ENCODE measurements around the gene BTBD18. TPM values are rescaled to one million over a fixed set of nuclear protein-coding genes. Genes with fewer than 3 reads are reported as not detected.

The BTBD18 gene
- total and polyA plus RNA-seq, 2 of the 13 experiments (the other 11 are each of a cell fraction or from before 2014, with no cell fraction given) = not detected

DNA sequence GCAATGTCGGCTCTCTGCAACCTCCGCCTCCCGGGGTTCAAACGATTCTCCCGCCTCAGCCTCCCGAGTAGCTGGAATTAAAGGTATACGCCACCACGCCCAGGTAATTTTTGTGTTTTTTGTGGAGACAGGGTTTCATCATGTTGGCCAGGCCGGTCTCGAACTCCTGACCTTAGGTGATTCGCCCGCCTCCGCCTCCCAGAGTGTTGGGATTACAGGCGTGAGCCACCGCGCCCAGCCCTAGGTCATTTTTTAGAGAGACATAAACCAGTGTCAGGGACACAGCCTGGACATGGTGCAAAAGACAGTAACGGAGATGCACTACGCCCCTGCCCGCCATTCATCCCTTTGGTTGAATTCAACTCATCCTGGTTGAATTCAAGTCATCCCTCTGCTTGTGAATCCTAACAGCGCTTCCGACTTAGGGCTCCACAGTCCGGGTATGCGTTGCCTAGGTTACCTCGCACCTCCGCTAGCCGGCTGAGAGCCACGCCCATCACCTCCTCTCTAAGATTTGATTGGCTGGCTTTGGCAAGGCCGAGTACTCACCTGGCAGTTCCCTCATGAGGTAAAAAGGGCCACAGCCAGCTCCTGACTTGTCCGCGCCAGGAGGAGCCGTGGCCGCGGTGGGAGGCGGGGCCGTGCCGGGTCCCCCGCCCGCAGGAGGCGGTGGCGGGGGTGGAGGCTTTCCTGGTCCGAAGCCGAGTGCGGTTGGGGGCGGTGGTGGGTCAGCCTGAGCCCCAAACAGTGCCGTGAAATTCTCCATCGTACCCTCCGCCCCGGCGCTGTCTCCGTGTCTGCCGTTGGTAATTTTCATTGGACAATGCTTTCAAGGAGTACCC lies 40.0 kb downstream of the BTBD18 start, which contains the start of gene MED19 (continued):
- TF ChIP-seq, protein P1, sequence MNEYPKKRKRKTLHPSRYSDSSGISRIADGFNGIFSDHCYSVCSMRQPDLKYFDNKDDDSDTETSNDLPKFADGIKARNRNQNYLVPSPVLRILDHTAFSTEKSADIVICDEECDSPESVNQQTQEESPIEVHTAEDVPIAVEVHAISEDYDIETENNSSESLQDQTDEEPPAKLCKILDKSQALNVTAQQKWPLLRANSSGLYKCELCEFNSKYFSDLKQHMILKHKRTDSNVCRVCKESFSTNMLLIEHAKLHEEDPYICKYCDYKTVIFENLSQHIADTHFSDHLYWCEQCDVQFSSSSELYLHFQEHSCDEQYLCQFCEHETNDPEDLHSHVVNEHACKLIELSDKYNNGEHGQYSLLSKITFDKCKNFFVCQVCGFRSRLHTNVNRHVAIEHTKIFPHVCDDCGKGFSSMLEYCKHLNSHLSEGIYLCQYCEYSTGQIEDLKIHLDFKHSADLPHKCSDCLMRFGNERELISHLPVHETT (CRISPR knock-in tag; conservative IDR thresholded peaks at IDR 0.05) = no peak
- TF ChIP-seq ZNF441 (CRISPR knock-in tag; IDR thresholded peaks at IDR 0.05; ENCODE audit: borderline replicate concordance) = 0 out of 2 replicates have a peak, but pooled peaks have one; percentile 15
- no peak for TF ChIP-seq ZNF746 (CRISPR knock-in tag; IDR thresholded peaks at IDR 0.05)
- TF ChIP-seq FOXJ3 (CRISPR knock-in tag; IDR thresholded peaks at IDR 0.05; ENCODE audit: borderline replicate concordance) = no peak
- TF ChIP-seq ZNF567 (CRISPR knock-in tag; IDR thresholded peaks at IDR 0.05; ENCODE audit: borderline replicate concordance) = no peak
- no peak for TF ChIP-seq PCBP2 (optimal IDR thresholded peaks at IDR 0.05; ENCODE audit: low read depth, low read length, poor library complexity, severe bottlenecking)
- TF ChIP-seq ZNF674 (CRISPR knock-in tag; IDR thresholded peaks at IDR 0.05; ENCODE audit: low read depth) = no peak
- no peak for TF ChIP-seq HNRNPUL1 (IDR thresholded peaks at IDR 0.05; ENCODE audit: low read depth, low read length)
- TF ChIP-seq, protein P2, sequence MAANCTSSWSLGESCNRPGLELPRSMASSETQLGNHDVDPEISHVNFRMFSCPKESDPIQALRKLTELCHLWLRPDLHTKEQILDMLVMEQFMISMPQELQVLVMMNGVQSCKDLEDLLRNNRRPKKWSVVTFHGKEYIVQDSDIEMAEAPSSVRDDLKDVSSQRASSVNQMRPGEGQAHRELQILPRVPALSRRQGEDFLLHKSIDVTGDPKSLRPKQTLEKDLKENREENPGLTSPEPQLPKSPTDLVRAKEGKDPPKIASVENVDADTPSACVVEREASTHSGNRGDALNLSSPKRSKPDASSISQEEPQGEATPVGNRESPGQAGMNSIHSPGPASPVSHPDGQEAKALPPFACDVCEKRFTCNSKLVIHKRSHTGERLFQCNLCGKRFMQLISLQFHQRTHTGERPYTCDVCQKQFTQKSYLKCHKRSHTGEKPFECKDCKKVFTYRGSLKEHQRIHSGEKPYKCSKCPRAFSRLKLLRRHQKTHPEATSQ (CRISPR knock-in tag; IDR thresholded peaks at IDR 0.05; ENCODE audit: borderline replicate concordance) = no peak
- peak; percentile 51 for TF ChIP-seq ZFY (CRISPR knock-in tag; IDR thresholded peaks at IDR 0.05)
- TF ChIP-seq ZSCAN31 (CRISPR knock-in tag; IDR thresholded peaks at IDR 0.05; ENCODE audit: low read depth) = no peak
- TF ChIP-seq, protein P3, sequence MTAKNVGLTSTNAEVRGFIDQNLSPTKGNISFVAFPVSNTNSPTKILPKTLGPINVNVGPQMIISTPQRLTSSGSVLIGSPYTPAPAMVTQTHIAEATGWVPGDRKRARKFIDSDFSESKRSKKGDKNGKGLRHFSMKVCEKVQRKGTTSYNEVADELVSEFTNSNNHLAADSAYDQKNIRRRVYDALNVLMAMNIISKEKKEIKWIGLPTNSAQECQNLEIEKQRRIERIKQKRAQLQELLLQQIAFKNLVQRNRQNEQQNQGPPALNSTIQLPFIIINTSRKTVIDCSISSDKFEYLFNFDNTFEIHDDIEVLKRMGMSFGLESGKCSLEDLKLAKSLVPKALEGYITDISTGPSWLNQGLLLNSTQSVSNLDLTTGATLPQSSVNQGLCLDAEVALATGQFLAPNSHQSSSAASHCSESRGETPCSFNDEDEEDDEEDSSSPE (CRISPR knock-in tag; IDR thresholded peaks at IDR 0.05) = no peak
- TF ChIP-seq, protein P4, sequence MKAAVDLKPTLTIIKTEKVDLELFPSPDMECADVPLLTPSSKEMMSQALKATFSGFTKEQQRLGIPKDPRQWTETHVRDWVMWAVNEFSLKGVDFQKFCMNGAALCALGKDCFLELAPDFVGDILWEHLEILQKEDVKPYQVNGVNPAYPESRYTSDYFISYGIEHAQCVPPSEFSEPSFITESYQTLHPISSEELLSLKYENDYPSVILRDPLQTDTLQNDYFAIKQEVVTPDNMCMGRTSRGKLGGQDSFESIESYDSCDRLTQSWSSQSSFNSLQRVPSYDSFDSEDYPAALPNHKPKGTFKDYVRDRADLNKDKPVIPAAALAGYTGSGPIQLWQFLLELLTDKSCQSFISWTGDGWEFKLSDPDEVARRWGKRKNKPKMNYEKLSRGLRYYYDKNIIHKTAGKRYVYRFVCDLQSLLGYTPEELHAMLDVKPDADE (CRISPR knock-in tag; IDR thresholded peaks at IDR 0.05) = no peak
- TF ChIP-seq STAT5B (CRISPR knock-in tag; IDR thresholded peaks at IDR 0.05) = no peak
- TF ChIP-seq ZNF761 (CRISPR knock-in tag; conservative IDR thresholded peaks at IDR 0.05) = no peak
- TF ChIP-seq, protein P5, sequence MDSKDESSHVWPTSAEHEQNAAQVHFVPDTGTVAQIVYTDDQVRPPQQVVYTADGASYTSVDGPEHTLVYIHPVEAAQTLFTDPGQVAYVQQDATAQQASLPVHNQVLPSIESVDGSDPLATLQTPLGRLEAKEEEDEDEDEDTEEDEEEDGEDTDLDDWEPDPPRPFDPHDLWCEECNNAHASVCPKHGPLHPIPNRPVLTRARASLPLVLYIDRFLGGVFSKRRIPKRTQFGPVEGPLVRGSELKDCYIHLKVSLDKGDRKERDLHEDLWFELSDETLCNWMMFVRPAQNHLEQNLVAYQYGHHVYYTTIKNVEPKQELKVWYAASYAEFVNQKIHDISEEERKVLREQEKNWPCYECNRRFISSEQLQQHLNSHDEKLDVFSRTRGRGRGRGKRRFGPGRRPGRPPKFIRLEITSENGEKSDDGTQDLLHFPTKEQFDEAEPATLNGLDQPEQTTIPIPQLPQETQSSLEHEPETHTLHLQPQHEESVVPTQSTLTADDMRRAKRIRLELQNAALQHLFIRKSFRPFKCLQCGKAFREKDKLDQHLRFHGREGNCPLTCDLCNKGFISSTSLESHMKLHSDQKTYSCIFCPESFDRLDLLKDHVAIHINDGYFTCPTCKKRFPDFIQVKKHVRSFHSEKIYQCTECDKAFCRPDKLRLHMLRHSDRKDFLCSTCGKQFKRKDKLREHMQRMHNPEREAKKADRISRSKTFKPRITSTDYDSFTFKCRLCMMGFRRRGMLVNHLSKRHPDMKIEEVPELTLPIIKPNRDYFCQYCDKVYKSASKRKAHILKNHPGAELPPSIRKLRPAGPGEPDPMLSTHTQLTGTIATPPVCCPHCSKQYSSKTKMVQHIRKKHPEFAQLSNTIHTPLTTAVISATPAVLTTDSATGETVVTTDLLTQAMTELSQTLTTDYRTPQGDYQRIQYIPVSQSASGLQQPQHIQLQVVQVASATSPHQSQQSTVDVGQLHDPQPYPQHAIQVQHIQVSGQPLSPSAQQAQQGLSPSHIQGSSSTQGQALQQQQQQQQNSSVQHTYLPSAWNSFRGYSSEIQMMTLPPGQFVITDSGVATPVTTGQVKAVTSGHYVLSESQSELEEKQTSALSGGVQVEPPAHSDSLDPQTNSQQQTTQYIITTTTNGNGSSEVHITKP (CRISPR knock-in tag; IDR thresholded peaks at IDR 0.05; ENCODE audit: low read depth) = no peak
- TF ChIP-seq XBP1 (CRISPR knock-in tag; IDR thresholded peaks at IDR 0.05) = no peak
- TF ChIP-seq FOXK2 (IDR thresholded peaks at IDR 0.05) = no peak
- TF ChIP-seq, protein P6, sequence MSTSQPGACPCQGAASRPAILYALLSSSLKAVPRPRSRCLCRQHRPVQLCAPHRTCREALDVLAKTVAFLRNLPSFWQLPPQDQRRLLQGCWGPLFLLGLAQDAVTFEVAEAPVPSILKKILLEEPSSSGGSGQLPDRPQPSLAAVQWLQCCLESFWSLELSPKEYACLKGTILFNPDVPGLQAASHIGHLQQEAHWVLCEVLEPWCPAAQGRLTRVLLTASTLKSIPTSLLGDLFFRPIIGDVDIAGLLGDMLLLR (CRISPR knock-in tag; IDR thresholded peaks at IDR 0.05) = 0 out of 2 replicates have a peak, but pooled peaks have one; percentile 30

Measured in HepG2 (cell line).